Neural cell (in vitro differentiated cells): ENCODE measurements around the gene DYDC1. TPM values are rescaled to one million over a fixed set of nuclear protein-coding genes. Genes with fewer than 3 reads are reported as not detected.
"Not testable (repeated sequence)": the region's sequence is repeated elsewhere in the genome, so short reads cannot be mapped to it uniquely, and the experiment has no call there.

ENCODE experiments used
- H2AFZ ChIP-seq: fragments of 200-600, 300-800 bp; sonication (generic), shearing (Covaris generic); 2 replicates; pipeline ENCODE4 v1.6.0; 2014; ENCODE audit warnings: low read depth, mild to moderate bottlenecking, antibody characterized with exemption, low read length, moderate library complexity
- H3F3A ChIP-seq: fragments of 200-600 bp; shearing (Covaris generic); 2 replicates; pipeline ENCODE4 v1.6.1; 2016; ENCODE audit warnings: mild to moderate bottlenecking, moderate library complexity, mixed read lengths, antibody characterized with exemption, low read length; ENCODE audit not compliant: insufficient read depth, poor library complexity, severe bottlenecking
- H3K27ac ChIP-seq: fragments of 200-600, 300-800 bp; sonication (generic), shearing (Covaris generic); 2 replicates; pipeline ENCODE4 v1.5.1; 2014; ENCODE audit warnings: mild to moderate bottlenecking, low read length, moderate library complexity
- H3K27me3 ChIP-seq: fragments of 300-800, 200-600 bp; sonication (generic), shearing (Covaris generic); 2 replicates; pipeline ENCODE4 v1.6.0; 2014; ENCODE audit warnings: mild to moderate bottlenecking, low read depth, low read length, moderate library complexity; ENCODE audit not compliant: insufficient read depth
- H3K36me3 ChIP-seq: fragments of 300-800, 200-600 bp; sonication (generic), shearing (Covaris generic); 2 replicates; pipeline ENCODE4 v1.5.1; 2014; ENCODE audit warnings: mild to moderate bottlenecking, antibody characterized with exemption, low read length, moderate library complexity; ENCODE audit not compliant: insufficient read depth
- H3K4me2 ChIP-seq: fragments of 300-800, 200-600 bp; sonication (generic), shearing (Covaris generic); 2 replicates; pipeline ENCODE4 v1.6.0; 2014; ENCODE audit warnings: mild to moderate bottlenecking, low read length
- H3K4me3 ChIP-seq: fragments of 300-800, 200-600 bp; sonication (generic), shearing (Covaris generic); 2 replicates; pipeline ENCODE4 v1.5.1; 2014; ENCODE audit warnings: mild to moderate bottlenecking, low read length, moderate library complexity
- H3K79me2 ChIP-seq: fragments of 200-600 bp; shearing (Covaris generic); replicated peaks from 2 replicates; pipeline ENCODE4 v1.6.0; 2014; ENCODE audit warnings: mild to moderate bottlenecking, low read length, moderate library complexity; ENCODE audit not compliant: insufficient read depth
- H3K9ac ChIP-seq: fragments of 300-800, 200-600 bp; sonication (generic), shearing (Covaris generic); 2 replicates; pipeline ENCODE4 v1.6.1; 2016; ENCODE audit warnings: mild to moderate bottlenecking, low read length, mixed read lengths
- H3K9me2 ChIP-seq: fragments of 200-600 bp; shearing (Covaris generic); 2 replicates; pipeline ENCODE4 v1.6.1; 2016; ENCODE audit warnings: mild to moderate bottlenecking, low read length, mixed read lengths; ENCODE audit not compliant: insufficient read depth
- H3K9me3 ChIP-seq: fragments of 200-600, 300-800 bp; sonication (generic), shearing (Covaris generic); 2 replicates; pipeline ENCODE4 v1.6.1; 2016; ENCODE audit warnings: mild to moderate bottlenecking, mixed run types, low read length, moderate library complexity, mixed read lengths
- H4K20me1 ChIP-seq: fragments of 200-600 bp; shearing (Covaris generic); 2 replicates; pipeline ENCODE4 v1.6.1; 2016; ENCODE audit warnings: mild to moderate bottlenecking, mixed run types; ENCODE audit not compliant: insufficient read depth
- CTCF ChIP-seq: fragments of 450-650 bp; IDR thresholded peaks from 2 replicates; pipeline ENCODE4 v1.5.1; 2014; ENCODE audit warnings: antibody characterized with exemption, mild to moderate bottlenecking, moderate library complexity; ENCODE audit not compliant: poor library complexity, severe bottlenecking
- EP300 ChIP-seq: fragments of 450-650 bp; conservative IDR thresholded peaks from 2 replicates; pipeline ENCODE4 v1.6.1; 2014; ENCODE audit warnings: antibody characterized with exemption, mild to moderate bottlenecking, moderate library complexity; ENCODE audit not compliant: poor library complexity, severe bottlenecking
- EZH2 ChIP-seq: fragments of 200-600, 300-800 bp; shearing (Covaris generic), sonication (generic); IDR thresholded peaks from 2 replicates; pipeline ENCODE4 v1.6.1; 2014; ENCODE audit warnings: antibody characterized with exemption, low read length, borderline replicate concordance, mild to moderate bottlenecking; ENCODE audit not compliant: insufficient read depth, poor library complexity, severe bottlenecking
- MXI1 ChIP-seq: fragments of 450-650 bp; conservative IDR thresholded peaks from 2 replicates; pipeline ENCODE4 v1.6.1; 2014; ENCODE audit warnings: antibody characterized with exemption, mild to moderate bottlenecking; ENCODE audit not compliant: poor library complexity, severe bottlenecking
- POLR2AphosphoS5 ChIP-seq: IDR thresholded peaks from 2 replicates; pipeline ENCODE4 v1.6.1; 2012
- RAD21 ChIP-seq: fragments of 450-650 bp; conservative IDR thresholded peaks from 2 replicates; pipeline ENCODE4 v1.6.1; 2014; ENCODE audit warnings: antibody characterized with exemption, mild to moderate bottlenecking, moderate library complexity
- REST ChIP-seq: IDR thresholded peaks from 2 replicates; pipeline ENCODE4 v1.6.1; 2012; ENCODE audit warnings: borderline replicate concordance
- SMC3 ChIP-seq: fragments of 450-650 bp; conservative IDR thresholded peaks from 2 replicates; pipeline ENCODE4 v1.6.1; 2014; ENCODE audit warnings: antibody characterized with exemption, mild to moderate bottlenecking, moderate library complexity; ENCODE audit not compliant: poor library complexity
- TAF1 ChIP-seq: IDR thresholded peaks from 2 replicates; pipeline ENCODE4 v1.6.1; 2012; ENCODE audit warnings: low read depth
- polyA plus RNA-seq: library from polyadenylated mRNA; depleted of rRNA; stranded (reverse); fragments of >200 nt; gene quantifications from 2 replicates; pipeline ENCODE4 v1.2.3, GENCODE V29; 2014

DYDC1 gene
- polyA plus RNA-seq, 1 donor from 2014 or later: not detected

- Histone ChIP-seq H3K9ac (no peak overlapping the region), H2AFZ (no peak overlapping the region), H3K4me2 (no peak overlapping the region), H3K4me3 (no peak overlapping the region), H3K27ac (no peak overlapping the region), H3K9me2 (no peaks in the 10 kb centered on the region), H4K20me1 (no peaks in the 10 kb centered on the region), H3K79me2 (no peaks in the 10 kb centered on the region), H3K27me3 (no peaks in the 10 kb centered on the region), H3F3A (no peaks in the 10 kb centered on the region), H3K36me3 (no peaks in the 10 kb centered on the region), H3K9me3 (no peaks in the 10 kb centered on the region)
- TF ChIP-seq TAF1: no peak
- TF ChIP-seq MXI1: no peak
- no peak for TF ChIP-seq EZH2
- no peak for TF ChIP-seq RAD21
- no peak for TF ChIP-seq SMC3
- no peak for TF ChIP-seq REST
- no peak for TF ChIP-seq CTCF
- TF ChIP-seq POLR2AphosphoS5: no peak
- no peak for TF ChIP-seq EP300
Measured at GRCh38 chr10:80313523-80313922, 43.0 kb downstream of the DYDC1 start.

- H2AFZ ChIP-seq, H3K4me3 ChIP-seq, H3K27me3 ChIP-seq, H3K9ac ChIP-seq, H3K9me2 ChIP-seq, H3K9me3 ChIP-seq, H3K36me3 ChIP-seq, H3K4me2 ChIP-seq, H3F3A ChIP-seq, H3K79me2 ChIP-seq, H4K20me1 ChIP-seq, H3K27ac ChIP-seq: not testable (repeated sequence)
Measured at GRCh38 chr10:80305989-80306388, 50.6 kb downstream of the DYDC1 start.

GRCh38 chr10:80296942-80297341 is 59.6 kb downstream of the DYDC1 start:
- Histone ChIP-seq H3K9ac (no peak overlapping the region), H3K79me2 (no peaks in the 10 kb centered on the region), H3K27ac (no peak overlapping the region), H3K4me2 (no peak overlapping the region), H3K9me2 (no peaks in the 10 kb centered on the region), H3K4me3 (no peak overlapping the region), H3K27me3 (no peaks in the 10 kb centered on the region), H2AFZ (no peak overlapping the region), H3F3A (no peaks in the 10 kb centered on the region), H3K36me3 (no peaks in the 10 kb centered on the region), H3K9me3 (no peaks in the 10 kb centered on the region), H4K20me1 (no peaks in the 10 kb centered on the region)
- no peak for TF ChIP-seq CTCF
- no peak for TF ChIP-seq RAD21
- no peak for TF ChIP-seq EZH2
- no peak for TF ChIP-seq SMC3
- no peak for TF ChIP-seq REST
- TF ChIP-seq POLR2AphosphoS5: no peak
